Measurements from ENCODE around the gene MTG2. TPM values are rescaled to one million over a fixed set of nuclear protein-coding genes. Genes with fewer than 3 reads are reported as not detected.
A peak's percentile ranks its signal among the peaks of the same experiment; 100 is the strongest.

MTG2 gene
- total and polyA plus RNA-seq, 2 of the 13 experiments (the other 11 are each of a cell fraction or from before 2014, with no cell fraction given), result 20.4 to 37.8 TPM

DNA sequence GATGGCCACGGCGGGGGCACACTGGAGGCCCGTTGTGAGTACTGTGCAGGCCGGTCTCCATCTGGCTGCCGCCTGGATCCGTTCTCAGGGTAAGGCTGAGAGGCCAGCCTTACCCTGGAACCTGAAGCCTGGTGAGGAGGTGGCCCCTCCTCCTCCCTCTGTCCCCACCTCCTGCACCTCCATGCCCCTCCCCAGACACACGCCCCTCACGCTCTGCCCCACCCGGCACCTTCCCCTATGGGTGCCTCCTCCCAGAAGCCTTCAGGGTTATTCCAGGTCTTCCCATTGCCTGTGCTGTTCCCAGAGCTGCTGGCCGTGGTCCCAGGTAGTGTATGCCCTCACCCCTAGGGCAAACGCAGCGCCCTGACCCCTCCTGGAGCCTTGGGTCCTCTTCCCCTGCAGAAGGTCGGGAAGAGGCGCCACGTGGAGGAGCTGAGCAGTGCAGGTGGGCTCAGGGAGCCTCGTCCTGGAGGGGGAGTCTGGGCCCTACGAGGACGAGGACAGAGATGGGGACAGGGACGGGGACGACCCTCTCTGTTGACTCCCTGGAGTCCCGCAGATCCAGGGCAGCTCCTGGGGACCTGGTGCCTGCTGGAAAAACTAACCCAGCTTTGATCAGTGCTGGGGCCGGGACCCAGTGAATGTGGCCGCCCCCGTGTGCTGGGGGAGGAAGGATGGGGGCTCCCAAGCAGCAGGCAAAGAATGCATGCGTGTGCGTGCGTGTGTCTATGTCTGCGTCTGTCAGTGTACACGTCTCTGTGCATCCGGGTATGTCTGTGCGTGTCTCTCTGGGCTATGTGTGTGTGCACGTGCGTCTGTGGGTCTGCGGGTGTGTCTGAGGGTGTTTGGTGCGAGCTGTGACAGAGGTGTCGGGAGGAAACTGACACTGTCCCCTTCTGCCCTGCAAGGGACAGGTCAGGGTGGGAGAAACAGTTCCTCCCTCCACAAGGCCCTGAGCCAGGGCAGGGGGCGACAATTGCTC is 45.4 kb downstream of the MTG2 start (continued):
- TF ChIP-seq SP4 (CRISPR knock-in tag; IDR thresholded peaks at IDR 0.05) (no peak; the same call in 1 of the 2 replicates), ZBTB33 (CRISPR knock-in tag; IDR thresholded peaks at IDR 0.05) (no peak), DDIT3 (CRISPR knock-in tag; IDR thresholded peaks at IDR 0.05) (no peak), ESRRA (CRISPR knock-in tag; IDR thresholded peaks at IDR 0.05; ENCODE audit: low read depth) (no peak), ZNF329 (CRISPR knock-in tag; IDR thresholded peaks at IDR 0.05; ENCODE audit: low read depth) (no peak), ZNF343 (CRISPR knock-in tag; IDR thresholded peaks at IDR 0.05) (no peak), NFIB (CRISPR knock-in tag; IDR thresholded peaks at IDR 0.05; ENCODE audit: borderline replicate concordance) (peak; percentile 90; the same call in 1 of the 2 replicates), SMARCC2 (IDR thresholded peaks at IDR 0.05) (no peak), ZNF709 (CRISPR knock-in tag; IDR thresholded peaks at IDR 0.05) (no peak), ZSCAN22 (CRISPR knock-in tag; IDR thresholded peaks at IDR 0.05) (no peak), NFKBIZ (CRISPR knock-in tag; IDR thresholded peaks at IDR 0.05) (no peak), SMAD1 (CRISPR knock-in tag; IDR thresholded peaks at IDR 0.05; ENCODE audit: borderline replicate concordance, low read depth) (no peak), TAF1 (CRISPR knock-in tag; IDR thresholded peaks at IDR 0.05) (no peak), ELF4 (CRISPR knock-in tag; IDR thresholded peaks at IDR 0.05; ENCODE audit: borderline replicate concordance) (no peak), ZNF513 (CRISPR knock-in tag; conservative IDR thresholded peaks at IDR 0.05) (no peak), ZNF766 (CRISPR knock-in tag; IDR thresholded peaks at IDR 0.05; ENCODE audit: borderline replicate concordance) (no peak)
- TF ChIP-seq, protein P1, sequence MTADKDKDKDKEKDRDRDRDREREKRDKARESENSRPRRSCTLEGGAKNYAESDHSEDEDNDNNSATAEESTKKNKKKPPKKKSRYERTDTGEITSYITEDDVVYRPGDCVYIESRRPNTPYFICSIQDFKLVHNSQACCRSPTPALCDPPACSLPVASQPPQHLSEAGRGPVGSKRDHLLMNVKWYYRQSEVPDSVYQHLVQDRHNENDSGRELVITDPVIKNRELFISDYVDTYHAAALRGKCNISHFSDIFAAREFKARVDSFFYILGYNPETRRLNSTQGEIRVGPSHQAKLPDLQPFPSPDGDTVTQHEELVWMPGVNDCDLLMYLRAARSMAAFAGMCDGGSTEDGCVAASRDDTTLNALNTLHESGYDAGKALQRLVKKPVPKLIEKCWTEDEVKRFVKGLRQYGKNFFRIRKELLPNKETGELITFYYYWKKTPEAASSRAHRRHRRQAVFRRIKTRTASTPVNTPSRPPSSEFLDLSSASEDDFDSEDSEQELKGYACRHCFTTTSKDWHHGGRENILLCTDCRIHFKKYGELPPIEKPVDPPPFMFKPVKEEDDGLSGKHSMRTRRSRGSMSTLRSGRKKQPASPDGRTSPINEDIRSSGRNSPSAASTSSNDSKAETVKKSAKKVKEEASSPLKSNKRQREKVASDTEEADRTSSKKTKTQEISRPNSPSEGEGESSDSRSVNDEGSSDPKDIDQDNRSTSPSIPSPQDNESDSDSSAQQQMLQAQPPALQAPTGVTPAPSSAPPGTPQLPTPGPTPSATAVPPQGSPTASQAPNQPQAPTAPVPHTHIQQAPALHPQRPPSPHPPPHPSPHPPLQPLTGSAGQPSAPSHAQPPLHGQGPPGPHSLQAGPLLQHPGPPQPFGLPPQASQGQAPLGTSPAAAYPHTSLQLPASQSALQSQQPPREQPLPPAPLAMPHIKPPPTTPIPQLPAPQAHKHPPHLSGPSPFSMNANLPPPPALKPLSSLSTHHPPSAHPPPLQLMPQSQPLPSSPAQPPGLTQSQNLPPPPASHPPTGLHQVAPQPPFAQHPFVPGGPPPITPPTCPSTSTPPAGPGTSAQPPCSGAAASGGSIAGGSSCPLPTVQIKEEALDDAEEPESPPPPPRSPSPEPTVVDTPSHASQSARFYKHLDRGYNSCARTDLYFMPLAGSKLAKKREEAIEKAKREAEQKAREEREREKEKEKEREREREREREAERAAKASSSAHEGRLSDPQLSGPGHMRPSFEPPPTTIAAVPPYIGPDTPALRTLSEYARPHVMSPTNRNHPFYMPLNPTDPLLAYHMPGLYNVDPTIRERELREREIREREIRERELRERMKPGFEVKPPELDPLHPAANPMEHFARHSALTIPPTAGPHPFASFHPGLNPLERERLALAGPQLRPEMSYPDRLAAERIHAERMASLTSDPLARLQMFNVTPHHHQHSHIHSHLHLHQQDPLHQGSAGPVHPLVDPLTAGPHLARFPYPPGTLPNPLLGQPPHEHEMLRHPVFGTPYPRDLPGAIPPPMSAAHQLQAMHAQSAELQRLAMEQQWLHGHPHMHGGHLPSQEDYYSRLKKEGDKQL (CRISPR knock-in tag; IDR thresholded peaks at IDR 0.05; ENCODE audit: low read depth), result no peak
- TF ChIP-seq, protein P2, sequence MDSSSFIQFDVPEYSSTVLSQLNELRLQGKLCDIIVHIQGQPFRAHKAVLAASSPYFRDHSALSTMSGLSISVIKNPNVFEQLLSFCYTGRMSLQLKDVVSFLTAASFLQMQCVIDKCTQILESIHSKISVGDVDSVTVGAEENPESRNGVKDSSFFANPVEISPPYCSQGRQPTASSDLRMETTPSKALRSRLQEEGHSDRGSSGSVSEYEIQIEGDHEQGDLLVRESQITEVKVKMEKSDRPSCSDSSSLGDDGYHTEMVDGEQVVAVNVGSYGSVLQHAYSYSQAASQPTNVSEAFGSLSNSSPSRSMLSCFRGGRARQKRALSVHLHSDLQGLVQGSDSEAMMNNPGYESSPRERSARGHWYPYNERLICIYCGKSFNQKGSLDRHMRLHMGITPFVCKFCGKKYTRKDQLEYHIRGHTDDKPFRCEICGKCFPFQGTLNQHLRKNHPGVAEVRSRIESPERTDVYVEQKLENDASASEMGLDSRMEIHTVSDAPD (CRISPR knock-in tag; IDR thresholded peaks at IDR 0.05), result no peak; the same call in 1 of the 2 replicates

All from HepG2 (cell line).